HG02763 (cell line): ENCODE measurements around the gene RDH5.

Experiments used
- ATAC-seq: cut with Tn5 transposase; IDR thresholded peaks from one replicate; pipeline ENCODE4 v1.9.1; 2021; ENCODE audit warnings: mild to moderate bottlenecking, moderate library complexity; ENCODE audit not compliant: unreplicated experiment

The RDH5 gene

DNA sequence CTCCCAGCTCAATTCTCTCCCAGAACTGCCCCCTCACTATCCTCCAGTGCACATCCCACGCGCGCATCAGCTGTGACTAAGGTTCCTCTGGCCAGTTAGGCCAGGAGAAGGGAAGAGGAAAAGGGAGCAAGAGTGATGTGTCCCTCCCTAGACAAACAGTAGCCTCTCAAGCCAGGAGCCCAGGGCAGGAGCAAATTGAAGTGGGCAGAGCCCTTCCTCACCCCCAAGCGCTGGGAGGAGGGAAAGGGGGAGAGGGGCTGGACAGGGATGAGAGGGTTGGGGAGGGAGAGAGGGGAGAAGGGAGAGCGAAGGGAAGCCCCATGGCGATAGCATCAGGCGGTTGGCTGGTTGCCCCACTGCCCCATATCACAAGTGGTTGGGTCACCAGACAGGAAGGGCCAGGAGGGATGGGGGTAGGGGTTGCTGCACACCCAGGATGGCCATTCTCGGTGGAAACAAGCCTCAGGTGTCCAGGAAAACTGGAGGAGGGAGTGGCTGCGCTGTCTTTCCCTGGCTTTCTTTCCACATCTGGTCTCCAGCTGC lies 7.5 kb downstream of the RDH5 start:
- no peak for ATAC-seq

DNA sequence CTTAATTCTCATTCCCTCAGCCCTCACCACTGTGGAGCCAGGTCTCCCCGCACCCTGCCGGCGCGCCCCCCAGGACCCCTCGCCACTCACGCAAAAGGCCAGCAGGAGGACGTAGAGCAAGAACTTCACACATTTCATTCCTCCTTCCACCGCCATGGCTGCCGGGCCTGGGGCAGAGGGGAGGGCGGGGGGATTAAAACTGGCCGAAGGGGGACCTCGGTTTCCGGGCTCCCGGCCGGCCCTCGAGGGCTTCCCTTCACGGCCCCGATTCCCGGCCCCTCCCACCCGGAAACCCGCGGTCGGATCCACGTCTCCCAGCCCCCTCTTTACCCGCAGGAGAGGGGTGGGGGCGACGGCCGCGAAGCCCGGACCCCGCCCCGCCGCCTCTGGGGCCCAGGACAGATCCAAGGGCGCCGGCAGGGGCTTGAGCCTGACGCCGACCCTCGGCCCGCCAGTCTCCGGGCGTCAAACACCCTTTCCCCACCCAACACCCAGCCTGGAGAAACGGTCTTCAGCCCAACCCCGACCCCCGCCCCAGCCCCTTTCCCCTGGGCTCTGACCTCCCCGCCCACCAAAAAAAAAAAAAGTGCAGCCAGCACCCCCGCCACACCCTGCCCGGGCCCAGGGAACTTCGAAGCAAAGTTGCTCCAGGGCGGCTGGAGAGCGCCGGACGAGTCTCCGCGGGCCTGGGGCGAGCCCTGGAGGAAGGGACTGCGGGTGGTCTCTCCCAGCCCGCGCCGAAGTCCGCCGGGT lies 8.2 kb downstream of the RDH5 start:
- ATAC-seq: no peak

DNA sequence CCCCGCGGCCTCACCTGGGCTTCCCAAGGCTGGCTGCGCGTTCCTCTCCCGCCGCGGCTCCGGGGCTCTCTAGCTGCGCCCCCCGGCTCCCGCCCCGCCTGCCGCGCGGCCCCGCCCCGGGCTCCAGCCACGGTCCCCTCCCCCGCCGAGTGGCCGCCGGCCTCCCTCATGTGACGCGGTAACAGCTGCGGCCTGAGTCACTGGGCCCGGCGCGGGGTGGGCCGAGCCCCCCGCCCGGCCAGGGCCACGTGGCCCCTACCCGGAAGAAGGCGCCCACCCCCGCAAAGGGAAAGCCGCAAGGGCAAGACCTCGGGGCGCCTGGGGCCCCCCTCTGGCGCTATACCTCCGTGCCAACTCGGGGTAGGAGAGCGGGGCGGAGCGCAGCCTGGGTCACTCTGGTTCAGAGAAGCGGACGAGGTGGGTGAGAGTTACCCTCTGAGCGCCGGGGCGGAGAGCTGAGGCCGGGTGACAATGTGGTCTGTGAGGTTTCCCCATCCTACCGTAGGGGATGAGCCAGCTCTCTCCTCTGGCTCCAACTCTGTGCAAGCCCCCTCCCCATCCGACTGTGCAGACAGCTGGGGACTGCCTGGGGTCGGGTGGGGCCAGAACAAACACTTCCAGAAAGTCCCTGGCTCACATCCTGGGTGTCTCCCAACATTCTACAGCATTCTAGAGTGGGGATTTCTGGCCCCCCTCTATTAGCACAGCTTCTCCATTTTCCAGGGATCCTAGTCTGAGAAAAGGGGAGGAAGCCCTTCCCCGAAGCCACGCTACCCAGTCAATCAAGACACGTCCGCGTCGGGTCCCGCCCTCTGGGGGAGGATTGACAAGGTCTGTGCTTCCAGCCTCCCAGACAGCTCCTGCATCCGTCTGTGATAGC lies 9.0 kb downstream of the RDH5 start, which contains the start of gene CD63:
Gene CD63, minus strand, starts transcription at position 71 of the 880 bp plus-strand sequence. CDS start 668 bp downstream, outside the sequence.
- ATAC-seq: peak; percentile 71

DNA sequence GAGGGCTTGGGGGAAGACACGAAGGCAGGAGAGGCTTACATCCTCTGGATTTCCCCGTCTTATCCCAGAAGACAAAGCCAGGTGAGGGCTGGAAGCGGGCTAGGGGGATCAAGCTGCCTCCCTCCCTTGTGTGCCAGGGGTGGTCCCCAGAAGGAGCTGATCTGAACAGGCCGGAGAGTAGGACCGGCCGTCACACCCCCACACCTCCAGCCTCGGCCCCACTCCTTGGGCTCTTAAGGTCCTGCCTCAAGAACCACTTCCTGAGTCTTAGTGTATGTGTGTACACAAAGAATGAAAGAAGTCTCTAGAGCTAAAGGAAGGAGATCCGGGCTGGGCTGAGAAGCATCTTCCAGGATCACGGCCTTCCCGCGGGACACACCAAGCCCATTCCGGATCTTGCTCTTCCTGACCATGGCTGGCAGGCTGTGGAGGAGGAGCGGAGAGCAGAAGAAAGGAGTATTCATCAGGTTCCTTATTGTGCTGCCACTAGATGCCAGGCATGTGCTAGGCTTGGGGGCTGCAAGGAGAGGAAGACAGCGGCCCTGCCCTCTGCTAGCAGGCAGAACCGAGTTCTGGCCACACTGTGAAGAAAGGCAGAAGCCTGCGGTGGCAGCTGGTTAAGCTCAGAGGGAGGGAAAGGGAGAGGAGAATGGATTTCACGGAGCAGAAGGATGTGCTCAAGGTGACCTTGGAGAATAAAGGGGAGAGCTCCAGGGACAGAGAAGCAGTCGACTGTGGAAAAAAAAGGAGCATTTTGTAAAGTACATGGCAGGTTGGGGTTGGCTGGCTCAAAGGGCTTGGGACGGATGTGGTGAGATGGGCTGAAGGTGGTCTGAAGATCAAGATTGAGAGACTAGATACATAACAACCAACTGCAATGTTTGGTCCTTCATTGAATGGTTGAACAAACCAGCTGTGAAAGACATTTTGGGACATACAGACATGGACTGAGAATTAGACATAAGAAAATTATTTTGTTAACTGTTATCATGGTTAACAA lies 9.9 kb downstream of the RDH5 start:
- peak; percentile 38 for ATAC-seq

DNA sequence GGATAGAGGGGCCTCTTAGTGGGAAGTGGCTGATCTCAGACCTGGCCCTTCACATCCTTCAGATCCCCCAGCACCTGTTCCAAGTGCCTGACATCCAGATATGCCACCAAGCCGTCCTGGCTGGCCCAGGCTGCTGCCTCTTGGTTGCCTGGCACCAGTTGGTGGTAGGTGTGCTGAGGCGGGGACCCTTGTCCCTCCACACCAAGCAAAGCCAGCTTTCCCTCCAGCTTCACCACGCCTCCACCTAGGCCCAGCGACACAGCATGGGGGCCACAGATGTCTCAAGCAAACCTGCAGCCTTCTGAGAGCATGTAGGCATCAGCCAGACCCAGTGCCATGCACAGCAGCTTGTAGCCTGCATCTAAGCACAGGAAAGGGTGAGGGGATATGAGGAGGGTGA lies 12.1 kb downstream of the RDH5 start:
- ATAC-seq: no peak

DNA sequence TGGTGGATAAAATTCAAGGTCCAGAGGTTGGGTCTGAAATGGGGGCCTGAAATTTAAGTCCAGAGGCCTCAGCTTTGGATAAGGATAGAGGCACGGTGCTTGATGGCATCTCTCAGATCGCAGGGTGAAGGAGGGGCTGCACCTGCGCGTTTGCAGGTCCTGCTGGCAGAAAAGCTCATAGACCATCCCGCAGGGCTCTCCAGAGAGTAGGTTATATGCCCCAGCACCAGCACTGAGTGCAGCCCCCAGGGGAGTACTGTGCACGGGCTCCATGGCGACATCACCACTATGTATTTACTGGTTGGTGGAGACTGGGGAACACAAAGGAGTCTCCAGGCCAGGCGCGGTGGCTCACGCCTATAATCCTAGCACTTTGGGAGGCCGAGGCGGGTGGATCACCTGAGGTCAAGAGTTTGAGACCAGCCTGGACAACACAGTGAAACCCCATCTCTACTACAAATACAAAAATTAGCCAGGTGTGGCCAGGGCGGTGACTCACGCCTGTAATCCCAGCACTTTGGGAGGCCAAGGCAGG lies 12.9 kb downstream of the RDH5 start:
- ATAC-seq: no peak

DNA sequence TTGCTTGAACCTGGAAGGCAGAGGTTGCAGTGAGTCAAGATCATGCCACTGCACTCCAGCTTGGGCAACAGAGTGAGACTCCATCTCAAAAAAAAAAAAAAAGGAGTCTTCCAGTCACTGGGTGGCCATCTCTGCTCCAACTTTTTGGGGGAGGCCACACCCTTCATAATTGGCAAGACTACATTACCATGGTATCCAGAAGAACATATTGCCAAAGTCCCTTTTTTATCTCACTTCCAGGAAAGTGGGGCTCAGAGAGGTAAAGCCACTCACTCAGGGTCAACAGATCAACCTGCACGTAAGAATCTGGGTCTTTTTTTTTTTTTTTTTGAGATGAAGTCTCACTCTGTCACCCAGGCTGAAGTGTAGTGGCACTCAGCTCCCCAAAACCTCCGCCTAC lies 13.7 kb downstream of the RDH5 start:
- no peak for ATAC-seq

DNA sequence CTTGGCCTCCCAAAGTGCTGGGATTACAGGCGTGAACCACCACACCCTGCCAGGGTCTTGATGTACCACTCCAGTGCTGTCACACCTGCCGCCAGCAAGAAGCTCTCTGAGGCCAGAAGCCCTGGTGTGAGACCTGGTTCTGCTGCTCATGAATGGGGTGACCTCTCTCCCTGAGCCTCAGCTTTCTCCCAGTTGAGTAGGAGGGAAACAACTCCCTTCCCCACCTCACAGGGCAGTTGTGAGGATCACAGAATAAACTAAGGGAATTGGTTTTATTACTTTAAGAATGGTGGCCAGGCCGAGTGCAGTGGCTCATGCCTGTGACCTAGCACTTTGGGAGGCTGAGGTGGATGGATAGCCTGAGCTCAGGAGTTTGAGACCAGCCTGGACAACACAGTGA lies 14.4 kb downstream of the RDH5 start:
- ATAC-seq: no peak

DNA sequence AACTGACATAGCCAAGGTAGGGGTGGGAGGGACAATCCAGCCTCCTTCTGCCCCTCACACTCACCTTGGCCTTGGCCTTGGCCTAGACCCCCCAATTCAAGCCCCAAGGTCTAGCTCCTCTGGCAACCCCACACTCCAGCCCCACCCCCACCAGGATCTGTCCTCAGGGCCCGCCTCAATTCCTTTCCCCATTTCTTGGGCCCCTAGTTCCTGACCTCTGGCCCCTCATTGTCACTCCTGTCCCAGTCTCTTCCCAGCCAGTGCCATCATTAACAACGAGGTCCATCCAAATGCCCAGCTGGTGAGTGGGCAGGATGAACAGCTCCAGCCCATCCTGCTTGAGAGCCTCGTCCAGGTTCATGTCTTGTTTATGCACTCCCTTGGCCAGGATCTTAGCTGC lies 15.9 kb downstream of the RDH5 start:
- ATAC-seq: no peak

DNA sequence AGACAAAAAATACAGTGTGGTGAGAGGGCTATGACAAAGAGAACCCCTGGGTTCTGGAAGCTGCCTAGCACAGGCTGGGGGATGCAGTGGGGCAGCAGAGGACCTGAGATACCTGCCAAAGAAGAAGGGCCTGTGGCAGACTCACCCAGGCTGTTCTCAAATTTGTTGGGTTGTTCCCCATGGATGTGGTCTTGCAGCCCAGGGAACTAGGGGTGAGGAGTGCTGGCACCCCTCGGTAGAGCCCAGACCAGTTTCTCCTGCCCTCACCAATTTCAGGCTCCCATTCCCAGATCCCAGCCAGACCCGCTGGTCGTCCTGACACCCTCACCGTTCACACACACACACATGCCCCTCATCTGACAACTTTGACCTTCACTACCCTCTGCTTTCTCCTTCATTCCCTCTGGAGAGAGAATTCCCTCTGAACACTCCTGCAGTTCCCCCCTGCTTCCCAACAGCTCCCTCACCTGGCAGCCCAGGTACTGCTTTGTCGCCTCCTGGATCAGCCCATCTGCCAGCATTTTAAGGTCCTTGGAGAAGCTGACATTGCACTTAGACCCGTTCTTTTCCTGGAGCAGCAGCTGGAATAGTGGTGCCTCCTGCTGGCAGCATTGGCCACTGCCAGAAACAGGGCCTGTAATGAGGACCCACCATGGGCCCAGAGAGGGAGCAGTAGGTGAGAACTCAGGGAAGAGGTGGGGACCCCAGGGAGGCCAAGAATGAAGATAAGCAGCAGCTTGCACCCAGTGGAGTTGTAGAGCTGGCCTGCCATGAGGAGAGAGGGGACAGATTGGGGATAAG lies 16.8 kb downstream of the RDH5 start:
- no peak for ATAC-seq

DNA sequence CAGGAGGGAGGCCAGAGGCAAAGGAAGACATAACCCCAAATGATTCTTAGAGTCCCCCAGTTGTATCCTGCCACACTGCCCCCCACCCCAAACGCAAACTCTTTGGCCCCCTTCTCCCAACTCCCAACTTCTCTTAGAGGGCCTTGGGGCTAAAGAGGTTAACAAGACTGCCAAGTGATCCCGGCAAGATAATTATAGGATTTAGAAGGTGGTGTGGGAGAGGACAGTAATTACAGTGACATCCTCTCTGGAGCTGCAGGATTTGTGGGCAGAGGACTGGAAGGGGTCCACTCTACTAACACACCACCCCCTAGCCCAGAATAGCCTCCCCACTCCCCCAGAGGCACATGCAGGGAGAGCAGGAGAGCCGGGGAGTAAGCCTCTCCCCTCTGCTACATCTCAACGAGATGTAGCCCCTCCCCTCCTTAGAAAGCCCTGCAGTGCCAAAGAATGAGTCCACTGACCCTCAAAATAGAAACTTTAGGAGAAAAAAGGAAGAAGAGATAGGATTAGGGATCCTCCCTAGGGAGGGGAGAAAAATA lies 17.5 kb downstream of the RDH5 start:
- ATAC-seq: no peak

DNA sequence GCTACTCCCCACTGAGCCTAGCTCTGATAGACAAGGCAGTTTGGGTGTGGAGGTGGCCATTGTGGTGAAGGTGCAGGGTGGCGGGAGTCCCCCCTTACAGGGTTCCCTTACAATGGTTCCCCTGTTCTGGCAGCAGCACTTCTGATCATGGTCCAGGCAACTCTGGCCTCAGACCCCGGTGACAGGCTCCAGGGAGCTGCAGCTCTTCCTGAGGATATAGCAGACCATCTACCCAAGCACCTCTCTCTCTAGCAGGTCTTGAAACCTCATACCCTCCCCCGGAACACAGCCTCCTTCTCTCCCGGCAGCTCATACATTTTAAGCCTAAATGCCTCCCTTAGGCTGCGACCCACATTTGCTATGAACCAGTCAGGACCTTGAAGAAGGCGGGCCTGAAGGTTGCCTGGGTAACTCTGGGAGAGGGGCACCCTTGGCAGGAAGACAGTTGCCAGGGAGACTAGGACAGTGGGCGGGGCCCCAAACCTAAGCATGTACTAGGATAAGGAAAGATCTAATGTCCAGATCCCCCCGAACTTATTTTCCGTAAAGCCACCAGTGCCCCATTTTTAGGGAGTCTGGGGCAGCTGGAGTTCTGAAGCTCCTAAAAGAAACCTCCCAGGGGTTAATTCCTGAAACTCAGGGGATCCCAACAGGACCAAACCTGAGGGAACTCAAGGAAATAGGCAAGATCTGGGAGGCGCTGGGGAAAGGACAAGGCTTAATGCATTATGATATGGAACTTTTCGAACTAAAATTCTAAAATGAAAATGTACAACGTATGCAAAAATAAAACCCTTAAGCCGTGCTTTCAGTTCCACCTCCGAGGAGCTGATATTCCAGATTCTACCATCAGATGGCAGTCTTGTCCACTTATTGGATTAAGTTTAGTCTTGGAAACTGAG lies 18.2 kb downstream of the RDH5 start:
- peak; percentile 80 for ATAC-seq

DNA sequence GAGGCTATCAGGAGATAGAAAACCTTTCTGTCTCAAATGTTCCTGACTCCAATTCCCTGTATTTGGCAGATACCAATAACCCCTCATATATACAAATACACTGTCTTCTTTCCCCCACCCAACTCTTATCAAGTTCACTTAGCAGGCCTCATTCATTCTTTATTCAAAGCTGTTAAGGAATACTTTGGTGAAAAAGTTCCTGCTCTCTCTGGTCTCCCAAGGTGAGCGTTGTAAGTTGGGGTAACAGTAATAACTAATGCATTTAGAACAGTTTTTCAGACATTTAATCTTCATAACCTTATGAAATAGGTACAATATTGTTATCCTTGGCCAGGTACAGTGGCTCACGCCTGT lies 18.8 kb downstream of the RDH5 start:
- no peak for ATAC-seq

DNA sequence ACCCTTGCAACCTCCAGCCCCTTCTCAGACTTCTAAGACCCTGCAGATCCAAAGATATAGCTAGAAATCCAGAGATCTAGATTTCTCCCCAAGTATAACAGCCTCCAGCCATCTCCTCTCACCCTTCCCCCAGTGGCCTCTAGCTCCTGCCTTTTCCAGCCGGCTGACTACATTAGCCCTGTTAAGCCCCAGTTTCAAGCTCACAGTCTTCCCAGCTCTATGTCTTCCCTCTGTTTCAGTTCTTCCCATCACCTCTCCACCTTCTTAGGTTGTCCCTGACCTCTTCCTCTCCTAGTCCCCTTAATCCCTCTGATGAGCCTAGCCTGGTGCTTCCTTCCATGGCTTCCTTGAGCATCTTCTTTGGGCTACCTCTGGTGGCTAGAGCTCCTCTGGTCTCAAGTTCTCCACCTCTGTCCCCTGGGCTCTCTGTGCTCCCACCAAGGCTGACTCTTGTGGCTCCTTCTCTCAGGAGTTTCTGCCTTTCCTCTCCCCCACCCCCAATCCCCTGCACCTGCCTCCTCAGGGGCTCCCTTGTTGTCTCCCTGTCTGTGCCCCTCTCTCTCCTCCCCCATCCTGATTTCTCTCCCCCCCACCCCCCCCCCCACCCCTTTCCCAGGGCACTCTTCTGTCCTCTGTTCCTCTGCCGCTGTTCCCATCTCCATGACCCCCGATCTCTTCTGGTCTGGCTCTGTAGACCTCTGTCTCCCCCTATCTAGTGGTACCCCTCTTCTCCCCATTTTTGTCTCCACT lies 21.9 kb downstream of the RDH5 start:
- no peak for ATAC-seq

DNA sequence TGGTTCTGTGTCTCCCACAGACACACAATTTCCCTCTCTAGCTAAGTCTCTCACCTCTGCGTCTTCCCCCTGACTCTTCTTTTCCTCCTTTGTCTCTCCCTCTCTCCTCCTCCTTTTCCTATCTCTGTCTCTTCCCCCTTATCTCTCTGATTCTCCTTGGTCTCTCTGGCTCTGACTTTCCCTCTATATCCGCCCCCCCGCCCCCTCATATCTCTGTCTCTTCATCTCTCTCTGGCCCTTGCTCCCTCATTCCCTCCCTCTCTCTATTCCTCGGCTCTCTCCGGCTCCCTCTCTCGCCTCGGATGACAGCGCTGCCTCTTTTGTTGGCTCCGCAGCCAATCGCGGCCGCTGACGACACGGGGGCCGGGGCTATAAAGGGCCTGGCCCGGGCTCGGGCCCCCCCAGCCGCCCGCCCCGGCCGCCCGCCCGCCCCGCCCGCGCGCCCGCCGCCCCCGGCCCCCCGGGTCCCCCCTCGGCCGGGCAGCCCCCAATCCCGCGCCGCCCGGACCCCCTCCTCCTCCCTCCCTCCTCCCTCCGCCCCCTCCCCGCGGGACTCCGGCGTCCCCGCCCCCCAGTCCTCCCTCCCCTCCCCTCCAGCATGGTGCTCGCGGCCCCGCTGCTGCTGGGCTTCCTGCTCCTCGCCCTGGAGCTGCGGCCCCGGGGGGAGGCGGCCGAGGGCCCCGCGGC lies 22.7 kb downstream of the RDH5 start, which contains the start of gene GDF11:
Gene GDF11, plus strand, starts transcription at position 404 of the 687 bp plus-strand sequence. Its CDS starts 195 bp downstream, at position 599.
- peak; percentile 20 for ATAC-seq

DNA sequence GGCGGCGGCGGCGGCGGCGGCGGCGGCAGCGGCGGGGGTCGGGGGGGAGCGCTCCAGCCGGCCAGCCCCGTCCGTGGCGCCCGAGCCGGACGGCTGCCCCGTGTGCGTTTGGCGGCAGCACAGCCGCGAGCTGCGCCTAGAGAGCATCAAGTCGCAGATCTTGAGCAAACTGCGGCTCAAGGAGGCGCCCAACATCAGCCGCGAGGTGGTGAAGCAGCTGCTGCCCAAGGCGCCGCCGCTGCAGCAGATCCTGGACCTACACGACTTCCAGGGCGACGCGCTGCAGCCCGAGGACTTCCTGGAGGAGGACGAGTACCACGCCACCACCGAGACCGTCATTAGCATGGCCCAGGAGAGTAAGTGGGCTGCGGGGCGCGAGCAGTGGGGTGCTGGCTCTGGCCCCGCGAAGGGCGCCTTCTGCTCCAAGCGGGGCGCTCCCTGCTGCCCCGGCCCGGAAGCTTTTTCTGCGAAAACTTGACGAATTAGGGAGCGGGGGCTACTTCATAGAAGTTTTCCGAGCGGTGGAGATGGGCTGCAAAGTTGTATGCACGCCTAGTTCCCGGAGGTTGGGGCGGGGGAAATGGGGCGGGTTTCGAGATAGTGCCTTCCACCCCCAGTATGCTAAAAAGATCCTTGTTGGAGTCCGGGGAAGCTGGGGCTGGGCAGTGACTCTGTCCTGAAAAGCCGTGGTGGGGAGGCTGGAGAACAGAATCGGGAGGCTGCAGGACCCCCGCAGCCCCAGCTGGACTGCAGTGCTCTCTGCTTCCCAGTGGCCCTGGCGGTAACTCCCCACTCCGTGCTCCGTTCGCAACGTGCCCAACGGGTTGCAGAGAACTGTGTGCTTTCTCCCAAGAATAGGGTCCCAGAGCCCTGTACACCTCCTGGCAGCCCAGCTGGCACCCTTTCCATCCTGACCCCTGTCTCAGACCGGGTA lies 23.5 kb downstream of the RDH5 start:
- peak; percentile 35 for ATAC-seq
